ENCODE measurements around the gene OSCP1.

DNA sequence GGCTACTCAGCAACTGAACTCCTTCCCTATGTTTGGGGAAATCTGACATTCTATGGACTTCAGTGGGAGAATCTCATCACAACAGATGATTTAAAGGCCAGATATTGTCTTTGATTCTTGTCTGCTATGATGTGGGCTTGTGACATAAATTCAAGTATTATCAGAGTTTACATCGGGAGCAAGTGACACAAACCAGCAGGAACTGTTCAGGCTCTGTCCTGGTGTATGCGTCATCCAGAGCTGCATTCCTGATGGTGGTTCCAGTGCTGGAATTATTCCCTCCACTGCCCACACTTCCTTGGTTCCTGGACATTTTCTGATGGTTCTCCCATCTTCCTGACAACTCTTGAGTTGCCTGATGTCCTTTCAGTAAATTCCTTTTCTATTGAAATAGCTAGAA, 41.8 kb downstream of the OSCP1 start:
- TF ChIP-seq POLR2AphosphoS5 (IDR thresholded peaks at IDR 0.05; ENCODE audit: low read depth, low read length) = no peak
- TF ChIP-seq POLR2A (IDR thresholded peaks at IDR 0.05; ENCODE audit: low read depth, low read length) = no peak
- TF ChIP-seq TAF1 (IDR thresholded peaks at IDR 0.05; ENCODE audit: borderline replicate concordance, low read depth, low read length) = no peak
